HepG2 (cell line): ENCODE results near the gene ZBTB2. TPM values are rescaled to one million over a fixed set of nuclear protein-coding genes. Genes with fewer than 3 reads are reported as not detected.

Experiments
- ATAC-seq: fragments of 200-7000 bp; cut with Tn5 transposase; 3 replicates; pipeline ENCODE4 v1.9.1; 2020; ENCODE audit warnings: mild to moderate bottlenecking, moderate library complexity
- BruUV-seq: library from RNA; stranded (reverse); fragments of 400-500 nt; replicated peaks from 2 replicates; lab custom pipeline; 2021; lab: Mats Ljungman, UMichigan
- CTCF ChIA-PET: fragments of 300-600 bp; formaldehyde crosslinking; extraction: SDS; loops from one replicate; lab custom pipeline; 2021; ENCODE audit warnings: low total read pairs, inconsistent platforms, low intra/inter-chr PET ratio; lab: Yijun Ruan, JAX
- POLR2A ChIA-PET: fragments of 350-600 bp; sonication (Branson Sonifier 250); formaldehyde crosslinking; loops from one replicate; lab custom pipeline; 2020; ENCODE audit warnings: antibody characterized with exemption, inconsistent platforms; lab: Yijun Ruan, JAX
- DNase-seq: peaks from one replicate; pipeline ENCODE4 v3.0.0-alpha.2; 2015; ENCODE audit warnings: low spot score
- FAIRE-seq: peaks from 3 replicates; lab custom pipeline; 2011; peaks lifted over from hg19 to GRCh38; lab: Jason Lieb, UNC
- H2AFZ ChIP-seq: one replicate; pipeline ENCODE4 v1.6.1; 2011; ENCODE audit warnings: low read length, inconsistent platforms
- H3K27ac ChIP-seq: fragments of 300-600 bp; 3 replicates; pipeline ENCODE4 v1.8.0; 2011; ENCODE audit warnings: mixed run types, mild to moderate bottlenecking, mixed read lengths, low read length, inconsistent platforms; ENCODE audit not compliant: insufficient read depth; ENCODE audit errors: extremely low read length
- H3K27me3 ChIP-seq, 2 experiments: fragments of 200-600 bp in 1 of 2; 2 replicates in 1 of 2; 3 replicates in 1 of 2; pipeline versions ENCODE4 v1.6.0 to v1.8.0; 2011; ENCODE audit warnings: low read length in 2 of 2, mild to moderate bottlenecking in 2 of 2, moderate library complexity in 2 of 2, inconsistent platforms in 1 of 2; ENCODE audit not compliant: insufficient read depth in 2 of 2, control insufficient read depth in 1 of 2
- H3K36me3 ChIP-seq, 2 experiments: fragments of 200-600 bp in 1 of 2; replicated peaks in 1 of 2; 2 replicates in 1 of 2; 3 replicates in 1 of 2; pipeline versions ENCODE4 v1.5.1 to v1.8.0; 2011; ENCODE audit warnings: low read length in 2 of 2, inconsistent platforms in 1 of 2; ENCODE audit not compliant: insufficient read depth in 2 of 2, control insufficient read depth in 1 of 2
- H3K4me1 ChIP-seq: 2 replicates; pipeline ENCODE4 v1.5.1; 2012; ENCODE audit warnings: low read length, inconsistent platforms; ENCODE audit not compliant: insufficient read depth
- H3K4me2 ChIP-seq: 2 replicates; pipeline ENCODE4 v1.6.0; 2011; ENCODE audit warnings: low read depth, low read length, inconsistent platforms
- H3K4me3 ChIP-seq, 3 experiments: fragments of 200-600 bp in 1 of 3; sonication (generic), shearing (Covaris generic) in 1 of 3; replicated peaks in 1 of 3; 2 replicates each; pipeline ENCODE4 v1.5.1; 2011 to 2016; ENCODE audit warnings: low read length in 3 of 3, inconsistent platforms in 2 of 3, low read depth in 2 of 3, mild to moderate bottlenecking in 2 of 3, control low read depth in 1 of 3, mixed read lengths in 1 of 3; ENCODE audit not compliant: insufficient read depth in 1 of 3
- H3K79me2 ChIP-seq: one replicate; pipeline ENCODE4 v1.6.1; 2011; ENCODE audit warnings: low read length, inconsistent platforms; ENCODE audit not compliant: insufficient read depth
- H3K9ac ChIP-seq: 2 replicates; pipeline ENCODE4 v1.6.0; 2011; ENCODE audit warnings: mild to moderate bottlenecking, low read depth, low read length, inconsistent platforms; ENCODE audit not compliant: insufficient read depth
- H3K9me3 ChIP-seq: 2 replicates; pipeline ENCODE4 v1.5.1; 2012; ENCODE audit warnings: mild to moderate bottlenecking, low read length
- H4K20me1 ChIP-seq: 2 replicates; pipeline ENCODE4 v1.6.0; 2011; ENCODE audit warnings: inconsistent platforms, mild to moderate bottlenecking, low read length, moderate library complexity; ENCODE audit not compliant: insufficient read depth
- AGO2 ChIP-seq: fragments of 200-400 bp; formaldehyde crosslinking; optimal IDR thresholded peaks from 2 replicates; pipeline ENCODE3; 2017; ENCODE audit warnings: mild to moderate bottlenecking, low read depth, low read length, moderate library complexity
- MZF1 ChIP-seq: sonication (generic); formaldehyde crosslinking; IDR thresholded peaks from 2 replicates; pipeline ENCODE4 v1.8.1; 2023; ENCODE audit warnings: mild to moderate bottlenecking, missing genetic modification reagents, borderline replicate concordance
- NFAT5 ChIP-seq: sonication (generic); formaldehyde crosslinking; IDR thresholded peaks from 2 replicates; pipeline ENCODE4 v1.4.0; 2020; ENCODE audit warnings: missing genetic modification reagents
- RBM22 ChIP-seq: fragments of 200-400 bp; formaldehyde crosslinking; optimal IDR thresholded peaks from 2 replicates; pipeline ENCODE3; 2017; ENCODE audit warnings: mild to moderate bottlenecking, low read length, moderate library complexity
- RELA ChIP-seq: sonication (generic); formaldehyde crosslinking; IDR thresholded peaks from 2 replicates; pipeline ENCODE4 v1.4.0; 2020; ENCODE audit warnings: missing genetic modification reagents
- ZSCAN25 ChIP-seq: sonication (generic); formaldehyde crosslinking; IDR thresholded peaks from 2 replicates; pipeline ENCODE4 v1.8.0; 2022; ENCODE audit warnings: mild to moderate bottlenecking, missing genetic modification reagents
- WGBS: methylation state at CpG from one replicate; pipeline ENCODE4 v1.1.6; 2017; ENCODE audit warnings: low lambda C conversion rate; 5-methylcytosine and 5-hydroxymethylcytosine counted together
- in situ Hi-C: cut with HindIII; loops from 2 replicates; pipeline ENCODE4 v1.10.0; 2017; ENCODE audit warnings: low pct_unique_long_range_greater_than_20kb; ENCODE audit not compliant: extremely low pct_ligation_motif_present
- intact Hi-C: fragments of 100-400 bp; cut with micrococcal nuclease; formaldehyde crosslinking; loops from one replicate; pipeline ENCODE4 v1.10.0; 2022; ENCODE audit not compliant: unreplicated experiment
- polyA plus RNA-seq, 8 experiments: library from polyadenylated mRNA; depleted of rRNA in 3 of 8; stranded (reverse) in 7 of 8; unstranded in 1 of 8; fragments of >200 nt; fragmentation: Illumina TruSeq in 4 of 8; extraction: Trizol in 4 of 8; gene quantifications; 2 replicates each; pipeline versions ENCODE4 v1.2.1 to v1.2.3, GENCODE V29; 2011 to 2016; ENCODE audit warnings: low read depth in 4 of 8, missing spikeins in 1 of 8, mixed read lengths in 1 of 8; ENCODE audit not compliant: insufficient read depth in 1 of 8
- total RNA-seq, 5 experiments: library from RNA; depleted of rRNA; stranded (reverse); fragments of >200 nt; fragmentation: Illumina TruSeq; extraction: Trizol; gene quantifications; 2 replicates each; pipeline ENCODE4 v1.2.3, GENCODE V29; 2016; ENCODE audit warnings: low read depth in 1 of 5
- TF ChIP-seq, protein P1 (sequence below): sonication (generic); formaldehyde crosslinking; IDR thresholded peaks from 2 replicates; pipeline ENCODE4 v1.4.0; 2020; ENCODE audit warnings: mild to moderate bottlenecking, missing genetic modification reagents
- TF ChIP-seq, protein P2 (sequence below): sonication (generic); formaldehyde crosslinking; conservative IDR thresholded peaks from 2 replicates; pipeline ENCODE4 v1.4.0; 2020; ENCODE audit warnings: missing genetic modification reagents

ZBTB2 gene
- total and polyA plus RNA-seq, 2 of the 13 experiments (the other 11 are each of a cell fraction or from before 2014, with no cell fraction given) = 15.4 to 22.8 TPM

- Histone ChIP-seq H3K27ac (no peak overlapping the region), H4K20me1 (no peaks in the 10 kb centered on the region), H3K4me3 (no peak overlapping the region), H3K9ac (no peak overlapping the region), H3K4me1 (no peaks in the 10 kb centered on the region), H3K79me2 (no peaks in the 10 kb centered on the region), H2AFZ (no peak overlapping the region), H3K36me3 (peaks cover 39 to 85% of the 10 kb centered on the region in 2 experiments), H3K27me3 (no peaks in the 10 kb centered on the region), H3K4me2 (no peak overlapping the region), H3K9me3 (no peaks in the 10 kb centered on the region)
- TF ChIP-seq, protein P1, sequence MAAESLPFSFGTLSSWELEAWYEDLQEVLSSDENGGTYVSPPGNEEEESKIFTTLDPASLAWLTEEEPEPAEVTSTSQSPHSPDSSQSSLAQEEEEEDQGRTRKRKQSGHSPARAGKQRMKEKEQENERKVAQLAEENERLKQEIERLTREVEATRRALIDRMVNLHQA (CRISPR knock-in tag) = no peak
- TF ChIP-seq RELA (CRISPR knock-in tag) (no peak), AGO2 (peak; percentile 56), NFAT5 (CRISPR knock-in tag) (no peak), MZF1 (no peak), RBM22 (peak; percentile 81), ZSCAN25 (CRISPR knock-in tag) (no peak)
- TF ChIP-seq, protein P2, sequence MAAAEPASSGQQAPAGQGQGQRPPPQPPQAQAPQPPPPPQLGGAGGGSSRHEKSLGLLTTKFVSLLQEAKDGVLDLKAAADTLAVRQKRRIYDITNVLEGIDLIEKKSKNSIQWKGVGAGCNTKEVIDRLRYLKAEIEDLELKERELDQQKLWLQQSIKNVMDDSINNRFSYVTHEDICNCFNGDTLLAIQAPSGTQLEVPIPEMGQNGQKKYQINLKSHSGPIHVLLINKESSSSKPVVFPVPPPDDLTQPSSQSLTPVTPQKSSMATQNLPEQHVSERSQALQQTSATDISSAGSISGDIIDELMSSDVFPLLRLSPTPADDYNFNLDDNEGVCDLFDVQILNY (CRISPR knock-in tag) = no peak
- WGBS = 97% methylated on average over 7 of the region's 7 CpGs
- FAIRE-seq = no peak
- POLR2A ChIA-PET = no interaction called here
- CTCF ChIA-PET = no interaction called here
- intact Hi-C loops (no loop called here), in situ Hi-C loops (loop anchor here (10.0 kb wide), 1 partner anchor 65 kb away; no protein-coding TSS in a partner anchor)
- no TSS peak for BruUV-seq
- 0 out of 3 replicates have a peak, but pooled peaks have one; percentile 2 for ATAC-seq
- DNase-seq = no peak
Observed at GRCh38 chr6:151409679-151410078, 18.3 kb upstream of the ZBTB2 start.
